HK-2 (cell line): Measurements from ENCODE around the gene ACTR8.
"Not testable (repeated sequence)": the region's sequence is repeated elsewhere in the genome, so short reads cannot be mapped to it uniquely, and the experiment has no call there.

Experiments used
- DNase-seq: peaks from one replicate; pipeline ENCODE4 v3.0.0-alpha.2; 2018; ENCODE audit not compliant: unreplicated experiment

ACTR8 gene

GRCh38 chr3:53881691-53882593 lies at the start of gene ACTR8:
TSS of gene ACTR8 (minus strand) at chr3:53882152. CDS start at chr3:53882101, 51 bp downstream.
- DNase-seq, result peak; percentile 82

GRCh38 chr3:53927208-53927872 lies 45.4 kb upstream of the ACTR8 start:
- DNase-seq, result not testable (repeated sequence)

GRCh38 chr3:53921296-53921695 lies 39.3 kb upstream of the ACTR8 start:
- no peak for DNase-seq

GRCh38 chr3:53919741-53920140 lies 37.8 kb upstream of the ACTR8 start:
- no peak for DNase-seq

GRCh38 chr3:53913401-53913800 lies 31.4 kb upstream of the ACTR8 start:
- DNase-seq, result no peak

GRCh38 chr3:53902711-53903110 lies 20.8 kb upstream of the ACTR8 start:
- DNase-seq, result no peak

- no peak for DNase-seq
Observed at GRCh38 chr3:53902067-53902466, 20.1 kb upstream of the ACTR8 start.

- no peak for DNase-seq
Observed at GRCh38 chr3:53900666-53901331, 18.8 kb upstream of the ACTR8 start.

GRCh38 chr3:53899750-53900149 lies 17.8 kb upstream of the ACTR8 start:
- DNase-seq, result no peak

- DNase-seq, result peak; percentile 2
Observed at GRCh38 chr3:53892286-53892637, 10.3 kb upstream of the ACTR8 start.

- peak; percentile 96 for DNase-seq
Observed at GRCh38 chr3:53891497-53892285, 9.7 kb upstream of the ACTR8 start, which contains the start of gene SELENOK. TSS of gene SELENOK (minus strand) at chr3:53891859.

GRCh38 chr3:53890726-53891475 lies 8.9 kb upstream of the ACTR8 start:
- DNase-seq, result peak; percentile 17

- no peak for DNase-seq
Observed at GRCh38 chr3:53888232-53888631, 6.3 kb upstream of the ACTR8 start.

GRCh38 chr3:53887446-53887845 lies 5.5 kb upstream of the ACTR8 start:
- DNase-seq, result no peak

- no peak for DNase-seq
Observed at GRCh38 chr3:53885239-53885638, 3.3 kb upstream of the ACTR8 start.

GRCh38 chr3:53884623-53885022 lies 2.7 kb upstream of the ACTR8 start:
- no peak for DNase-seq

GRCh38 chr3:53883008-53883407 lies 1.1 kb upstream of the ACTR8 start:
- DNase-seq, result no peak

- DNase-seq, result no peak
Observed at GRCh38 chr3:53880396-53881345, 1.3 kb downstream of the ACTR8 start.

GRCh38 chr3:53865732-53866499 lies 16.0 kb downstream of the ACTR8 start:
- no peak for DNase-seq
